NCI-H146 (cell line): ENCODE results near the gene PRM3.

Experiments
- DNase-seq: peaks from one replicate; lab custom pipeline; 2025; lab: John Stamatoyannopoulos, UW

The PRM3 gene

DNA sequence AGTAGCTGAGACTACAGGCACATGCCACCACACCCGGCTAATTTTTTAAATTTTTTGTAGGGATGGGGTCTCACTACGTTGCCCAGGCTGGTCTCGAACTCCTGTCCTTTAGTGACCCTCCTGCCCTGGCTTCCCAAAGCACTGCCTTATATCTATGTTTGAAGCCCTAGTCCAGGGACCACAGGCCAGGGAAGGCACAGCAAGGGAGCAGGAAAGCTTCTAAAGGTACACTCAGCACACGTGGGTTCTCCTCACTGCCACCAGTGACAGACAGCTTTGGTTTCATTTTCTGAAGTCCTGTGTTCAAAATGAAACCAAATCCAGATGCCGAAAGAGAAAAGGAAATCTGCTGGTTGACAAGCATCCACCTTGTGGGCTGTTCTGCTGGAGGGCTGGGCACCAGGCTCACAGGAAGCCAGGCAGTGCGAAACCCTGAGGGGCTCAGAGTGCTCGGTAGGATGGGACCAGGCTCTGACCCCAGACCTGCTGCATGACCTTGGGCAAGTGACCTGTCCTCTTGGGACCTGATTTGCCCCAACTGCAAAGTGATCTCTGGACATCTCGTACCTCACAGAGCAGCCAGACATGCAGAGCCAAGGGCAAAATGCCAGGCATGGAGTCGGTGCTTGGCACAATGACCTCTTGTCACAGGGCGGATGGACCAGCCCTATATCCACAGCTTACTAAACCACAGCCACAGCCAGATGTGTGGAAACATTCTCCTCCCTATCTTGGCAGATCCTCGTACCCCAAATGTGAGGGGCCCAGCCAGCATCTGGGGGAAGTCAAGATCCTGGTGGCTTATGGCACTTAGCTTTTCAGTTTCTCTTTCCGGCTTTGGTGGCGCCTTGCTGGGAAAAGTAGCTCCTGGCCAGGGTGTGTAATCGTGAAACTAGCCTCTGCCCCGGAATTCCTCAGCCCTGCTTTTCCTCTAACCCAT is 14.6 kb downstream of the PRM3 start:
- no peak for DNase-seq

DNA sequence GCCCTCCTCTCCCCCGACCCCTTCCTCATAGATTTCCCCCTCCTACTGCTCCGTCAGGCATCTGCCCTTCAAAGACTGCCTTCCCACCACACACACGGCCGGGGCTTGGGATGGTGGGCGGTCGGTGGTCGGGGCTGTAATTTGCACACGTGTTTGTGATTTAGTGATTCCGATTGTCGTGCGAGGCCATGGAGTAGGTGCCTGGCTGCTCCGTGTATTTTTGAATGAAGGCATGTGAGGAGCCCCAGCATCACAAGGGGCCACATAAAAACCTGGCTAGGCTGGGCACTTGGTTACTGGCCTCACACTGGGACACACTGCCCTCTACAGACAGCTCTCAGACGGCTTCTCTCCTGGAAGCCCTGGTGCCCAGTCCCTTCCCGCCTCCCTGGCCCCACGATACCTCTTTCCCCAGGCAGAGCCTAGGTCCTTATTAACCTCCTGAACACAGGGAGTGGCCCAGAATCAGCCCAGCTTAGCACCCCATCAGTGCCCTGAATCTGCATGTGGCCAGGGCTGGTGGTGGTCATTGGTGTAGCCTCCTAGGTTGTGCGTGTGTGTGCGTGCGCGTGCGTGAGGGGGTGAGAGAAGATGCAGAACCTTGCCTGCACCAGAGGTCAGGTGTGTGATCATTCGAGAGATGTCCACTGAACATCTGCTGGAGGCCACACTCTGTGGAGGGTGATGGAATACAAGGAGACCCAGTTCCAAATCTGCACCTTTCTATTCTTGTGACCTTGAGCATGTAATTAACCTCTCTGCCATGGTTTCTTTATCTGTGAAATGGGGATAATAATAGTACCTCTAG is 16.1 kb downstream of the PRM3 start:
- peak; percentile 82 for DNase-seq

DNA sequence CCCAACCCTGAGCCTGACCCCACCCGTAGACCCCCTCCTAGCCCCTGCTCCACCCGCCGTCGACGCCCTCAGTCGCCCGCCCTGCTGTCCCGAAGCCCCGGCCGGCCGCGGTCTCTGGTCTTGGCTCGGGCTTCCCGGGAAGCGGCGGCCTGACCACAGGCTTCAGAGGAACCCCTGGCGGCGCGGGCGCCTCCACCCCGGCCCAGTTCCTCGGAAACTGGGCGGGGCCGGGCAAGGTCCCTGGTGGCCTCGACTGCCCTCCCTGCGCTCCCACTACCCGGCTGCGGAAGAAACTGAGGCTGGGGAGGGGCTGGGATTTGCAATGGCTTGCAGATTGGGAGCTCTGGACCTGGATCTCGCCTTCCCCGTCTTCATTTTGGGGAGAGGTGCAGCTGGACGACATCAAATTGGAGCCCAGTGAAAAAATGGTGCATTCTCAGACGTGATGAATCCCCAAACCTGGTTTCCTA is 16.7 kb downstream of the PRM3 start:
- peak; percentile 64 for DNase-seq

DNA sequence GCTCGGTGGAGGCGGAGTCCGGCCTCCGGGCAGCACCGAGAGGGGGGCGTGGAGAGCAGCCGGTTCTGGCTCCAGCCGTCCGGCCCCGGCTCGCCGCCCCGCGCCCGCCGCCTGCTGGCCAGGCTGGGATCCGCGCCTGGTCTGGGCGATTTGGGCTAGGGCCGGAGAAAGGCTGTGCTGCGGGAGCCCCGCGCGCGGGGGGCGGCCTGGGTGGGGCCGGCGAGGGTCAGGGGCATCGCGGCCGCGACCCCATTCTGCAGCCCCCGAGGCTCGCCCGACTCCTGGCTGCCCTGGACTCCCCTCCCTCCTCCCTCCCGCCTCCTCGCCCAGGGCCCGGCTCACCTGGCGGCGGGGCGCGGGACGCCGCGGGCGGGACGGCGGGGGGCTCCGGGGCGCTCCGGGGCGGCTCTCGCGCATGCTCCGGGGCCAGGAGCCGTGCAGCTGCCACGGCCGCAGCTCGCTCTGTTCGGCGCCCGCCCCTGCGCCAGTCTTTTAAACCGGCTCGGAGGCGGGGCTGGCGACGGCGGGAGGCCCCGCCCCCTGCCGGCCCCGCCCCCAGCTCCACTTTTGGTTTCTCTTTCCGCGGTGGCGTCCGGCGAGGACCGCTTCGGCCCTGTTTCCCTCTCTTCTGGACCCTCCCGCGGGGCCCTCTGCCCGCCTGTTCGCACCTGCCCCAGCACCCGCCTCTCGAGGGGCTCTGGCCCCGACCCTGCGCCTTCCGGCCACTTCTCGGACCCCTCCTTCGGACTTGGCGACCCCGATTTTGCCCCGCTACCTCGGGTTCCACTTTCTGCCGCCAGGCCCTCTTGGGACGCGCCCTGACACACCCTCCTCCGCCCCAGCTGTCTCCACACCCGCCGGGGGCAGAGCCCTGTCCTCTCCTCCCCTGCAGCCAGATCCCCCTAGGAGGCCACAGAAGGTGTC is 17.4 kb downstream of the PRM3 start, which contains the start of gene SOCS1:
SOCS1 (minus strand) TSS at position 468 of the 924 bp plus-strand sequence. CDS start 726 bp downstream, outside the sequence.
- DNase-seq, result peak; percentile 88

DNA sequence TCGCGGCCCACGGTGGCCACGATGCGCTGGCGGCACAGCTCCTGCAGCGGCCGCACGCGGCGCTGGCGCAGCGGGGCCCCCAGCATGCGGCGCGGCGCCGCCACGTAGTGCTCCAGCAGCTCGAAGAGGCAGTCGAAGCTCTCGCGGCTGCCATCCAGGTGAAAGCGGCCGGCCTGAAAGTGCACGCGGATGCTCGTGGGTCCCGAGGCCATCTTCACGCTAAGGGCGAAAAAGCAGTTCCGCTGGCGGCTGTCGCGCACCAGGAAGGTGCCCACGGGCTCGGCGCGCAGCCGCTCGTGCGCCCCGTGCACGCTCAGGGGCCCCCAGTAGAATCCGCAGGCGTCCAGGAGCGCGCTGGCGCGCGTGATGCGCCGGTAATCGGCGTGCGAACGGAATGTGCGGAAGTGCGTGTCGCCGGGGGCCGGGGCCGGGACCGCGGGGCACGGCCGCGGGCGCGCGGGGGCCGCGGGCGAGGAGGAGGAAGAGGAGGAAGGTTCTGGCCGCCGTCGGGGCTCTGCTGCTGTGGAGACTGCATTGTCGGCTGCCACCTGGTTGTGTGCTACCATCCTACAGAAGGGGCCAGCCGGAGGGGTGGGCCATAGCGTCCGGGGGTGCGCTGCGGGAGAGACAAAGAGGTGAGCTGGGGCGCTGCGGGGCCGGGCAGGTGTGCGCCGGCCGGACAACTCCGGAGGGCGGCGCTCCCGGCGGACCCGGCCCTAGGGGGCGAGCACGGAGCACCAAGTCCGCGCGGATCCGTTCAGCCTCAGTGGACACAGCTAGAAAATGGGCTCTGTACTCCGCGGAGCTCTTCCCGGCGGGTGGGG is 18.3 kb downstream of the PRM3 start:
- DNase-seq, result peak; percentile 70

DNA sequence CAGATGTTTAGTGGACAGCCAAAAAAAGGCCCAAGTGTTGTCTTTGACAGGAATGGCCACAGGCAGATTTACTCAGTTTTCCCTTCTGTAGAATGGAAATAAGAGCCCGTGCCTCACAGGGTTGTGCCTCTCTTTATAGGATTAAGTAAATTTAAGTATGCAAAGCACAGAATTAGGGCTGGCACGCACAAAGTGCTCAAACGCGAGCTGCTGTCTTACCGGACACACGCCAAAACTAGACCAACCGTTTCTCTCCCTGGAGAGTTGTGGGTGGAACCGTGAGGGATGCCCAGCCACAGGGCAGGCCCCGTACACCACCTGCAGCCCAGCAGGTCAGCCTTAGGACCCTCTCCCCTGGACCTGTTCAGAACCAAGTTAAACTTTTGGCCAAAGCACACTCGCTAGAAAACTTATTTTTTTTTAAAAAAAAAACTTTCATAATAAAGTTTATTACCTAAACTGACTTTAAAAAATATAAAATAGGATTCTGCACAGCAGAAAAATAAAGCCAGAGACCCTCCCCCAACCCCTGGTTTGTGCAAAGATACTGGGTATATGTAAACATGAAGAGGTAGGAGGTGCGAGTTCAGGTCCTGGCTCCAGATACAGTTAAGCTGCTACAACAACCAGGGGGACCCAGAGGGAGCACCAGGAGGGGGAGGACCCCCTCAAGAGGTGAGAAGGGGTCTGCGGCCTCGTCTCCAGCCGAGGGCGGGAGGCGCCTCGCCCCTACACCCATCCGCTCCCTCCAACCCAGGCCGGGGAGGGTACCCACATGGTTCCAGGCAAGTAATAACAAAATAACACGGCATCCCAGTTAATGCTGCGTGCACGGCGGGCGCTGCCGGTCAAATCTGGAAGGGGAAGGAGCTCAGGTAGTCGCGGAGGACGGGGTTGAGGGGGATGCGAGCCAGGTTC is 19.2 kb downstream of the PRM3 start:
- no peak for DNase-seq

DNA sequence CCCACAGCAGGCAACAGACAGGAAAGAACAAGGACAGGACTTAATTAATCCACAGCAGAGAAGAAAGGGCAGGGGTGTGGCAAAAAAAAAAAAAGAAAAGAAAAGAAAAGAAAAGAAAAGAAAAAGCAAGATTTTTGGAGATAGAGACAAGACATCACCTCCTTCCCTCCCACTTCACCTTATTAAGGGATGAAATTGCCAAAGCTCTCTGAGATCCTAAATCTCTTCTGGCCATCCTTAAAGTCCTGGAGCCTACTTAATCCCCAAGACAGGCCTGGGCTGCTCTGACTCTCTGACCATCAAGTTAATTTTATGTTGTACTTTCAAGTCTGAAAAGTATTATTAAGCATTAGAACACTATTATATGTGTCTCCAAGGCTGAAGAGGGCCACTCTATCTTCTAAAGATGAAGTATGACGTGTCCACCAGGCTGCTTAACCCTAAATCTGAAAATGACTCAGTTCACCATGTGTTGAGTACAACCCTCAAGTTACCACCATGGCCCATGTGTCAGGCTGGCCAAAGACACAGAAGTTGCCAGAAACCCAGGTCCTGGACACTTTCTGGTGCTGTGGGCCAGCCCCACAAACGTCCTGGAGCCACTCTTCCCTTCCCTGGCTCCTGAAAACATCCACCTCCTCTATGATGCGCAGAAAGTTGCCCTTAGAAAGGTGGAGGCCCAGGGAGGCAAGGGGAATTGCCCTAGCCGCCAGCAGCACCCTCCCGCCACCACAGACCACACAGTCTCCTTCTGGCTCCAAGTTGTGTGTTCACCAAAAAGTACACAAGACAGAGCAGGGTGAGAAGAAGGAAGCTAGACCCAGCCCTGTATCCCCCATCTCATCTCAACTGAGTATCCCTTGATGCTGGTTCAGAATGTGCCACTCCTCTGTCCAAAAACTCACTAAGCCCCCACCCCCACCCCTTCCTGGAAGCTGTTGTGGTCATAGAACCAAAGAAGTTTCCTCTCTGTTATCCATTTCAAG is 20.1 kb downstream of the PRM3 start:
- no peak for DNase-seq

DNA sequence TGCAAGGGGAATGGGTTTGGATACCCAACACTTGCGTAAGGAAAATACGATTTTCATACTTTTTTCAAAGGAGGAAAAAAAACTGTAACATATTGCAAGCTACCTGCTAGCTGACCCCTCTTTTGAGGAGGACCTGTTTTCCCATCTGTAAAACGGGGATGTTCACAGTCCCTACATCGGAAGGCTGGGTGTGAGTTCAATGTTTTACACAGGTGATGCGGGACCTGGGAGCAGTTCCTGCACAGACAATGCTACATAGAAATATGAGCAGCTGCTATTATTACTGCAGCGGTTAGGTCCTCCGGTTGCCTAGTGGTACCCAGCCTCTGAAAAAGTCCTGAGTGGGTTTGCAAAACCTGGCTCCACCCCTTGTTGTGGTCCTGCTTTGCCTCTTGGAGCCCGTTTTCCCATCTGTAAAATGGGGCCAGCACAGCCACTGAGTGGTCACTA is 20.9 kb downstream of the PRM3 start:
- DNase-seq, result no peak

DNA sequence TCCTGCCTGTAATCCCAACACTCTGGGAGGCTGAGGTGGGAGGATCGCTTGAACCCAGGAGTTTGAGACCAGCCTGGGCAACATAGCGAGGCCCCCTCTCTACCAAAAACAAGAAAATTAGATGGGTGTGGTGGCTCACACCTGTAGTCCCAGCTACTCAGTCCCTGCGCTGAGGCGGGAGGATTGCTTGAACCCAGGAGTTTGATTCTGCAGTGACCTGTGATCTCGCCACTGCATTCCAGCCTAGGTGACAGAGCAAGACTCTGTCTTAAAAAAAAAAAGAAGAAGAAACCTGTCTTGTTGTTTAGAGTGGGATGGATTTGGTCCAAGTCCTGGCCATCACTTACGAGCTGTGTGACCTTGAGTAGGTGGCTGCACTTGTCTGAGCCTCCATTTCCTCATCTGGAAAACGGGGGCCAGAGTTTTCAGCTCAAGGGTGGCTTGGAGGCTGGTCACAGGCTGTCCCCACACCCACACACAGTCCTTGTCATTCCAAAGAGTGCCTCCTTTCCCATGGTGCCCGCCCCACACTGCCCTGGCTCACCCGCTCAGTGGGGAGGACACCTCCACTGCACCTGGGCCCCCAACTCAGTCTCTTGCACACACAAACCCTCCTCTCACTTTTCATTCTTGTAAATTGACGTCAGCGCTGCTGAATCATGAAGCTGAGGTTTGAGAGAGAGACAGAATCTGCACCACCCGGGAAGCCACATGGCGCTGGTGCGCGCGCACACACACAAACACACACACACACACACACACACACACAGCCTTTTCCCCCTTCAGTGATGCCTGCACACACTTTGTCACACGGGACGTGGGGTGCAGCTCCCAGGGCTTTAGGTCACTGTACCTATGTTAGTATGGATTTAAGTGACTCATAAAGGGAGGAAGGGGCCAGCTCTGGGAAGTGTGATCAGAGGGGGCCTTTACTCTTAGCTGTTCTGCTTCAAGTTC is 21.6 kb downstream of the PRM3 start:
- no peak for DNase-seq

DNA sequence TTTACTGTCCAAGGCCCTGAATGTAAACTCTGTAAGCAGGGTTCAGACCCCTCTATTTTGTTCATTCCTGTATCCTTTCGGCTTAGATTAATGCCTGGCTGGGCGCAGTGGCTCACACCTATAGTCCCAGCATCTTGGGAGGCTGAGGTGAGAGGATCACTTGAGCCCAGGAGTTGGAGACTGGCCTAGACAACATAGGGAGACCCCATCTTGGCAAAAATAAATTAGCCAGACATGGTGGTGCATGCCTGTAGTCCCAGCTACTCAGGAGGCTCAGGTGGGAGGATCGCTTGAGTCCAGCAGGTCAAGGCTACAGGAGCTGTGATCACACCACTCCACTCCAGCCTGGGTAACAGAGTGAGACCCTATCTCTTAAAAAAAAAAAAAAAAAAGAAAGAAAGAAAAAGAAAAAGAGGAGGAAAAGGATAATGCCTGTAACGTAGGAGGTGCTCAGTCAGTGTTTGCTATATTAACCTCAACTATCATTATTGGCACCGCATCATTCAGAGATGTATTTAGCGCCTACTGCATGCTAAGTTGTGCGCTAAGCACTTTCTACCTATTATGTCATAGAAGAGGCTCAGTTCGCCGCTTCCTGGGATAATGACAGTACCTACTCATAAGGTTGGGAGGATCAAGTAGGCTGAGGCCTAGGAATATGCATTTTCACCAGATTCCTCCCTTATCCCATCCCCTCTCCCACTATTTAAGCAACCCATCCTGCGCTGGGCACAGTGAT is 22.5 kb downstream of the PRM3 start:
- no peak for DNase-seq

DNA sequence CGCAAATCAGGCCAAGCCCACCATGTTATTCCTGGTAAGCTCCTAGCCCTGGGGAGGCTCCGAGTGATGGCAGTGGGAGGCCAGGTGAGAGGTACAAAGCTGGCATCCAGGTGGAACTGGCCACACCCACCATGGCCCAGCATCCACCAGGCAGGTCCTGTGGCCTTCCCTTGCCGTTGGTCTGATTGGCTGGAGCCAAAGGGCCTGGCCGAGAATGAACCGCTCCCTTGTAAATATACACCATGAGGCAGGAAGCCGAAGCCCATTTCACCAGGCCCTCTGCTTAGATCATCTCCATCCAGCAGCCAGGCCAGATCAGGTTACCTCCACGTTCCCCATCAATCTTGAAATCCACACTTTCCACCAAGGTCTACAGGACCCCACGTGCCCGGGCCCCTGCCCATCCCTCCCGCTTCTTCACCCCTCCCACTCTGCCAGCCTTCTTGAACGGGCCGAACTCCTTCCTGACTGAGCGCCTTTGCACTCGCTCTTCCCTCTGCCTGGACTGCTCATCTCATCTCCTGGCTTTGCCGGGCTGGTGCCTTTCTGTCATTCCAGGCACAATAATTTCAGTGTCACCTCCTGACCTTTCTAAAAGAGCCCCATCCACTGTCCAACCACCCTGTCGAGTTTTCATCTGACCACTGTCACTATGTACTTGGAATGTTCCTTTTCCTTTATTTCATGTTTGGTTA is 23.2 kb downstream of the PRM3 start:
- DNase-seq, result peak; percentile 42

DNA sequence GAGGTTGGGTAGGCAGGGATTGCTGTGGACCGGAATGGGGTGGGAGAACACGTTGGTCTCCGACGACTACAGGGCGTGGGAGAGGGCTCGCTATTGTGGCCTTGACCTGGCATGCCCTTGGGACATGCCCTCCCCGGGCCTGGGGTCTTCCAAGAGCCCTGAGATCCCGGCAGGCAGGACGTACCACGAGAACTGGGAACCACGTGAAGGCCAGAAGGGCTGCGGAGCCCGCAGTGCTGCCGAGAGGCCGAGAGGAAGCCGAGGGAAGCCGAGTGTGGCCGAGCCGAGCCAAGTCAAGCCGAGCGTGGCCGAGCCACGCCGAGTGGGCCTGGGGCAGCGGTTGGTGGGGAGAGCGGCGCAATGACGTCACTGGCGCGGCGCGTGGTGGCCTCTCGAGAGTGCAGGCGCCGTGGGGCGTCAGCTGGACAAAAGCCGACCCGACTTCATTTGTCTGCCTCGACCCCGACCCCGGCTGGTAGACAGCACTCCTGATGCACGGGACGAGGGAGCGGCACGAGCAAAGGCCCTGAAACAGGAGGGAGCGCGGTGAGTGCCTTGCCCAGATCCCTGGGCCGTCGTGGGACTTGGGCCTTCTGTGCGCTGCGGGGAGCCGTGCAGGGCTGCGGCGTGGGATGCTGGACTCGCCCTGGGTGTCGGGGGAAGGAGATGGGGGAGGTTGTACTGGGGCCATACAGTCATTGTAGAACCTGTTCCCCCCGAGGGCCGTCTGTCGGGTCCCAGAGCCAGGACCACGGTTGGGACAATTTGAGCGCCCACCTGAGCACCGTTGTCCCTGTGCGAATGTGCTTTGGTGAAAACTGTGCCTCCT is 24.0 kb downstream of the PRM3 start:
- no peak for DNase-seq

DNA sequence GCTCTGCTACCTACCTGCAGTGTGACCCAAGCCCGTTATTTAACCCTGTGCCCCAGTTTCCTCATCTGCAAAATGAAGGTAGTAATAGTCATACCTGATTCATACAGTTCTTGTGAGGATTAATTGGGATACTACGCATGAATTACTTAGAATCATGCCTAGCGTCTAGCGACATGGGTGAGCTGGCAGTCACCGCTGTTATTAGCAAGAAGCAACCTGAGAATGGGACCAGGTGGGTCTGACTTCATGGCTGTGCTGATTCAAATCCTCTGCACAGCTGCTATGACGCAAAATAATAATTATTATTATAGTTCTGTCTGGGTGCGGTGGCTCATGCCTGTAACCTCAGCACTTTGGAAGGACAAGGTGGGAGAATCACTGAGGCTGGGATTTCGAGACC is 25.3 kb downstream of the PRM3 start:
- no peak for DNase-seq

DNA sequence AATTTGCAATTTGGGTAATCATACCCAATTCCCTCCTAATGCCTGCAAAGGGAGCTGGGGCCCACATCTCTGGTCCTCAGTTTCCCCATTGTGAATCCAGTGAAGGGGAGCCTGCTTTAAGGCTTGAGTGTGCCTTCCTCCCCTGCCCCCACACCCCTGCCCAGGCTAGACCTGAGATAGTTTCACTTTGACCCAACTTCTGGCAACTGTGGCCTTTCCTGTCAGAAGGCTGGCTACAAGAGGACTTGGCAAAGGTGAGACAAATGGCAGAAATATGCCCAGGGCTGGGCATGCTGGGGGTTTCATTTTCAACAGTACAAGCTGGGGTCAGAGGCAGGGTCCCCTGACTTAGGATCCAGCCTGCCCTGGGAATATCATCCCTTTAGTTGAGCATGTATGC is 27.4 kb downstream of the PRM3 start:
- DNase-seq, result no peak

DNA sequence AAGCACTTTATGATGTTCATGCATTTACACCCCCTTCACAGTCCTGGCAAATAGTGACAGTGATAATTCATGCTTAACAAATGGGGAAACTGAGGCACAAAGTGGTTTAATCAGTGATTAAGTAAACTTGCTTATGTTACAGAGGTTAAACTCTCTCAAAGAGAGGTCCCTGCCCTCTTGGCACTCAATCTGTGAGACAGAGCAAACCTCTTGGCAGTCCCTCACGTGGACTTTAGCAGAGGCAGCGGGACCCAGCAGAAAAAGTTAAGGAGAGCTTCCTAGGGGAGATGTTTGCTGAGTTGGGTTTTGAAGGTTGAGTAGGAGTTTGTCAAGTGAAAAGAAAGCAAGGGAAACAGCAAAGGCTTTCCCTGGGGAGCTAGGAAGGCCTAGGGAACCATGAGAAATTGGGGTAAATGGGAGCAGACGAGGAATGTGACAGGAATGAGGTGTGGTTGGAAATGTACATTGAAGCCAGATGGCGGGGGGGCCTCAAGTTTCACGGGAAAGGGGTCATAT is 28.1 kb downstream of the PRM3 start:
- DNase-seq, result no peak
